ENCODE results near the gene NXPH1. TPM values are rescaled to one million over a fixed set of nuclear protein-coding genes. Genes with fewer than 3 reads are reported as not detected.

The NXPH1 gene
- total and polyA plus RNA-seq, 9 of the 15 experiments (the other 6 are each of a cell fraction or from before 2014, with no cell fraction given), result 0.16 TPM; not detected in 8

GRCh38 chr7:8592167-8592566 is 158.8 kb downstream of the NXPH1 start:
- Histone ChIP-seq H3K79me2 (ENCODE audit: control insufficient read depth, insufficient read depth, low read length) (no peaks in the 10 kb centered on the region), H3K9me1 (ENCODE audit: control insufficient read depth, insufficient read depth, low read length) (no peaks in the 10 kb centered on the region), H3K36me3 (ENCODE audit: control insufficient read depth, insufficient read depth, low read length) (no peaks in the 10 kb centered on the region), H3K4me2 (ENCODE audit: insufficient read depth, low read length) (no peak overlapping the region), H3K9ac (ENCODE audit: insufficient read depth in 1 of 2, low read depth in 2 of 2, low read length in 2 of 2) (no peak overlapping the region), H3K9me3 (replicated peaks; ENCODE audit: control insufficient read depth, insufficient read depth, low read depth, low read length) (no peaks in the 10 kb centered on the region), H3K4me3 (no peak overlapping the region), H3K4me1 (replicated peaks in 1 of 2; ENCODE audit: control insufficient read depth in 2 of 2, insufficient read depth in 2 of 2, low read length in 2 of 2) (no peaks in the 10 kb centered on the region), H4K20me1 (replicated peaks; ENCODE audit: control insufficient read depth, insufficient read depth, low read length) (no peaks in the 10 kb centered on the region), H3K27me3 (ENCODE audit: control insufficient read depth in 2 of 2, insufficient read depth in 2 of 2, low read length in 2 of 2) (no peaks in the 10 kb centered on the region), H2AFZ (ENCODE audit: low read depth, low read length) (no peak overlapping the region), H3K27ac (ENCODE audit: extremely low read depth, low read depth, low read length) (no peak overlapping the region)
- intact Hi-C loops (cut with micrococcal nuclease) (no loop called here), in situ Hi-C loops (cut with MboI) (no loop called here)
- no peak for ATAC-seq
- CTCF ChIA-PET (ENCODE audit: low intra/inter-chr PET ratio), result no interaction called here
- 0% methylated on average over 2 of the region's 2 CpGs for WGBS (ENCODE audit: insufficient coverage, low coverage, missing lambda C conversion rate)
- TF ChIP-seq ELK3 (CRISPR knock-in tag; IDR thresholded peaks at IDR 0.05) (no peak), PPARD (CRISPR knock-in tag; IDR thresholded peaks at IDR 0.05) (no peak), ZNF133 (CRISPR knock-in tag; IDR thresholded peaks at IDR 0.05) (no peak), CTCFL (IDR thresholded peaks at IDR 0.05; ENCODE audit: borderline replicate concordance, insufficient read depth, low read depth, low read length, poor library complexity, severe bottlenecking) (no peak), NR2F6 (CRISPR knock-in tag; IDR thresholded peaks at IDR 0.05) (no peak), DACH1 (IDR thresholded peaks at IDR 0.05; ENCODE audit: partially characterized antibody) (no peak), MAX (CRISPR knock-in tag; IDR thresholded peaks at IDR 0.05) (no peak), MAZ (CRISPR knock-in tag; conservative IDR thresholded peaks at IDR 0.05 in 1 of 2, IDR thresholded peaks at IDR 0.05 in 1 of 2) (no peak), NRF1 (conservative IDR thresholded peaks at IDR 0.05 in 1 of 2, IDR thresholded peaks at IDR 0.05 in 1 of 2) (no peak), RHOXF2B (CRISPR knock-in tag; conservative IDR thresholded peaks at IDR 0.05) (no peak), TRIM28 (IDR thresholded peaks at IDR 0.05) (no peak), ZFPM2 (CRISPR knock-in tag; IDR thresholded peaks at IDR 0.05) (no peak)
- FAIRE-seq, result no peak
- BruUV-seq (replicated peaks), result no TSS peak
- POLR2A ChIA-PET, result no interaction called here
- no peak for DNase-seq (ENCODE audit: extremely low read depth in 1 of 4, low spot score in 3 of 4)
